ENCODE measurements around the gene IFT80. TPM values are rescaled to one million over a fixed set of nuclear protein-coding genes. Genes with fewer than 3 reads are reported as not detected.

Gene IFT80
- total RNA-seq, 1 donor from 2014 or later = 90.0 TPM

DNA sequence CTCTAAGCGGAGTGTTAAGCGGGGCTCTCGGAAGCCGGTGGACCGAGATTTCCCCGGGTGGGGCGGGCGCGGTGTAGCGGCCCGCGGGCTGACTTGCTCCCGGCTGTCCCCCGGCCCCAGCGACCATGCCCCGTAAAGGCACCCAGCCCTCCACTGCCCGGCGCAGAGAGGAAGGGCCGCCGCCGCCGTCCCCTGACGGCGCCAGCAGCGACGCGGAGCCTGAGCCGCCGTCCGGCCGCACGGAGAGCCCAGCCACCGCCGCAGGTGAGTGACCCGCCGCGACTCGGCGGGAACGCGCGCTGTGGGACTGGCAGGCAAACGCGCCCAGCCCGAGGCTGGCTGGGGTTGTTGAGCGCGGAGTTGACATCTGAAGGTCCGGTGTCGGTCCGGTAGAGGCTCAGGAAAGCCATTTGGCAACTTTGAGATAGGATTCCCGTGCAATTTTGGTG, 1.7 kb upstream of the IFT80 start:
- Histone ChIP-seq H3K4me1 (peaks cover 38% of the 10 kb centered on the region), H3K79me2 (ENCODE audit: low read depth) (peaks cover 96% of the 10 kb centered on the region), H2AFZ (replicated peaks) (no peak overlapping the region), H3F3A (ENCODE audit: low read depth) (peaks cover 9% of the 10 kb centered on the region), H3K4me3 (peak overlapping the region; percentile 95), H3K9me3 (ENCODE audit: low read depth) (no peaks in the 10 kb centered on the region), H3K36me3 (peaks cover 14% of the 10 kb centered on the region), H3K27me3 (no peaks in the 10 kb centered on the region), H4K20me1 (ENCODE audit: low read depth) (peaks cover 60% of the 10 kb centered on the region), H3K27ac (no peak overlapping the region), H3K4me2 (peak overlapping the region; percentile 95), H3K9ac (peak overlapping the region; percentile 89)
- H3K4me1 Mint-ChIP-seq = peaks cover 45% of the 10 kb centered on the region
- peak overlapping the region; percentile 83 for H3K27ac Mint-ChIP-seq
- TF ChIP-seq EZH2phosphoT487 (IDR thresholded peaks at IDR 0.05) (no peak), EZH2 (IDR thresholded peaks at IDR 0.05) (no peak)
- H3K36me3 Mint-ChIP-seq = peaks cover 16% of the 10 kb centered on the region
- H3K27me3 Mint-ChIP-seq (ENCODE audit: insufficient read depth, low read depth) = peaks cover 6% of the 10 kb centered on the region
- peak; percentile 57 for DNase-seq (ENCODE audit: low spot score)
- no peaks in the 10 kb centered on the region for H3K9me3 Mint-ChIP-seq
- H3K4me3 Mint-ChIP-seq = peak overlapping the region; percentile 96

- Histone ChIP-seq H3K9ac (peak overlapping the region; percentile 89), H3K27me3 (no peaks in the 10 kb centered on the region), H3F3A (ENCODE audit: low read depth) (peaks cover 9% of the 10 kb centered on the region), H3K9me3 (ENCODE audit: low read depth) (no peaks in the 10 kb centered on the region), H3K4me2 (peak overlapping the region; percentile 95), H3K27ac (peak overlapping the region; percentile 97), H3K4me3 (peak overlapping the region; percentile 95), H3K36me3 (peaks cover 9% of the 10 kb centered on the region), H3K4me1 (peaks cover 44% of the 10 kb centered on the region), H3K79me2 (ENCODE audit: low read depth) (peaks cover 96% of the 10 kb centered on the region), H4K20me1 (ENCODE audit: low read depth) (peaks cover 58% of the 10 kb centered on the region), H2AFZ (replicated peaks) (no peak overlapping the region)
- H3K27ac Mint-ChIP-seq = peak overlapping the region; percentile 98
- H3K4me1 Mint-ChIP-seq = peaks cover 48% of the 10 kb centered on the region
- TF ChIP-seq EZH2 (IDR thresholded peaks at IDR 0.05) (no peak), EZH2phosphoT487 (IDR thresholded peaks at IDR 0.05) (no peak)
- TF ChIP-seq, protein P1, sequence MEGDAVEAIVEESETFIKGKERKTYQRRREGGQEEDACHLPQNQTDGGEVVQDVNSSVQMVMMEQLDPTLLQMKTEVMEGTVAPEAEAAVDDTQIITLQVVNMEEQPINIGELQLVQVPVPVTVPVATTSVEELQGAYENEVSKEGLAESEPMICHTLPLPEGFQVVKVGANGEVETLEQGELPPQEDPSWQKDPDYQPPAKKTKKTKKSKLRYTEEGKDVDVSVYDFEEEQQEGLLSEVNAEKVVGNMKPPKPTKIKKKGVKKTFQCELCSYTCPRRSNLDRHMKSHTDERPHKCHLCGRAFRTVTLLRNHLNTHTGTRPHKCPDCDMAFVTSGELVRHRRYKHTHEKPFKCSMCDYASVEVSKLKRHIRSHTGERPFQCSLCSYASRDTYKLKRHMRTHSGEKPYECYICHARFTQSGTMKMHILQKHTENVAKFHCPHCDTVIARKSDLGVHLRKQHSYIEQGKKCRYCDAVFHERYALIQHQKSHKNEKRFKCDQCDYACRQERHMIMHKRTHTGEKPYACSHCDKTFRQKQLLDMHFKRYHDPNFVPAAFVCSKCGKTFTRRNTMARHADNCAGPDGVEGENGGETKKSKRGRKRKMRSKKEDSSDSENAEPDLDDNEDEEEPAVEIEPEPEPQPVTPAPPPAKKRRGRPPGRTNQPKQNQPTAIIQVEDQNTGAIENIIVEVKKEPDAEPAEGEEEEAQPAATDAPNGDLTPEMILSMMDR (IDR thresholded peaks at IDR 0.05) = no peak
- H3K27me3 Mint-ChIP-seq (ENCODE audit: insufficient read depth, low read depth) = peaks cover 6% of the 10 kb centered on the region
- peak overlapping the region; percentile 96 for H3K4me3 Mint-ChIP-seq
- no peaks in the 10 kb centered on the region for H3K9me3 Mint-ChIP-seq
- DNase-seq (ENCODE audit: low spot score) = peak; percentile 57
- H3K36me3 Mint-ChIP-seq = peaks cover 16% of the 10 kb centered on the region
Measured at GRCh38 chr3:160400030-160400701, 1.1 kb upstream of the IFT80 start.

- Histone ChIP-seq H3K79me2 (ENCODE audit: low read depth) (peaks cover 96% of the 10 kb centered on the region), H2AFZ (replicated peaks) (peak overlapping the region; percentile 95), H3K4me2 (peak overlapping the region; percentile 95), H3K9ac (peak overlapping the region; percentile 78), H3K27ac (no peak overlapping the region), H3K4me3 (peak overlapping the region; percentile 95), H3K27me3 (no peaks in the 10 kb centered on the region), H4K20me1 (ENCODE audit: low read depth) (peaks cover 49% of the 10 kb centered on the region), H3K4me1 (peaks cover 40% of the 10 kb centered on the region), H3K36me3 (no peaks in the 10 kb centered on the region), H3F3A (ENCODE audit: low read depth) (peaks cover 9% of the 10 kb centered on the region), H3K9me3 (ENCODE audit: low read depth) (no peaks in the 10 kb centered on the region)
- peaks cover 6% of the 10 kb centered on the region for H3K27me3 Mint-ChIP-seq (ENCODE audit: insufficient read depth, low read depth)
- no peaks in the 10 kb centered on the region for H3K9me3 Mint-ChIP-seq
- H3K36me3 Mint-ChIP-seq = peaks cover 9% of the 10 kb centered on the region
- DNase-seq (ENCODE audit: low spot score) = no peak
- peak overlapping the region; percentile 96 for H3K4me3 Mint-ChIP-seq
- TF ChIP-seq EZH2 (IDR thresholded peaks at IDR 0.05) (no peak), EZH2phosphoT487 (IDR thresholded peaks at IDR 0.05) (no peak)
- TF ChIP-seq, protein P1 (IDR thresholded peaks at IDR 0.05) = no peak
- peaks cover 42% of the 10 kb centered on the region for H3K4me1 Mint-ChIP-seq
- H3K27ac Mint-ChIP-seq = peak overlapping the region; percentile 98
Measured at GRCh38 chr3:160398820-160399124, 253 bp downstream of the IFT80 start.

- no peaks in the 10 kb centered on the region for H3K36me3 ChIP-seq
- peaks cover 9% of the 10 kb centered on the region for H3F3A ChIP-seq (ENCODE audit: low read depth)
- DNase-seq (ENCODE audit: low spot score) = peak; percentile 63
- Mint-ChIP-seq H3K4me1 (peaks cover 17% of the 10 kb centered on the region), H3K27ac (no peak overlapping the region), H3K27me3 (ENCODE audit: insufficient read depth, low read depth) (peaks cover 6% of the 10 kb centered on the region), H3K4me3 (no peak overlapping the region), H3K36me3 (peaks cover 2% of the 10 kb centered on the region), H3K9me3 (no peaks in the 10 kb centered on the region)
- peaks cover 92% of the 10 kb centered on the region for H3K79me2 ChIP-seq (ENCODE audit: low read depth)
- H3K27ac ChIP-seq = no peak overlapping the region
- H3K9me3 ChIP-seq (ENCODE audit: low read depth) = no peaks in the 10 kb centered on the region
- peak overlapping the region; percentile 65 for H3K4me2 ChIP-seq
- TF ChIP-seq EZH2phosphoT487 (IDR thresholded peaks at IDR 0.05) (no peak), EZH2 (IDR thresholded peaks at IDR 0.05) (no peak)
- TF ChIP-seq, protein P1 (IDR thresholded peaks at IDR 0.05) = no peak
- H3K4me1 ChIP-seq = peaks cover 23% of the 10 kb centered on the region
- peak overlapping the region; percentile 5 for H3K4me3 ChIP-seq
- no peaks in the 10 kb centered on the region for H3K27me3 ChIP-seq
- H2AFZ ChIP-seq (replicated peaks) = no peak overlapping the region
- no peak overlapping the region for H3K9ac ChIP-seq
- peaks cover 15% of the 10 kb centered on the region for H4K20me1 ChIP-seq (ENCODE audit: low read depth)
Measured at GRCh38 chr3:160395297-160395696, 3.7 kb downstream of the IFT80 start.

All from neural progenitor cell (in vitro differentiated cells).